B cell (primary cell): ENCODE data around the gene ELFN1. TPM values are rescaled to one million over a fixed set of nuclear protein-coding genes. Genes with fewer than 3 reads are reported as not detected.

Source experiments
- ATAC-seq: fragments of 200-7000 bp; cut with Tn5 transposase; one replicate; pipeline ENCODE4 v1.10.0; 2021; ENCODE audit warnings: low read depth, mild to moderate bottlenecking, moderate number of reproducible peaks, moderate library complexity
- CTCF ChIA-PET: fragments of 350-600 bp; sonication (Branson Sonifier 250); formaldehyde crosslinking; loops from one replicate; lab custom pipeline; 2021; ENCODE audit warnings: antibody characterized with exemption, inconsistent platforms; lab: Charles Lee
- POLR2A ChIA-PET: fragments of 350-600 bp; sonication (Branson Sonifier 250); formaldehyde crosslinking; loops from one replicate; lab custom pipeline; 2021; ENCODE audit warnings: antibody characterized with exemption; lab: Charles Lee
- DNase-seq: peaks from one replicate; pipeline ENCODE4 v3.0.0; 2013
- H2AFZ ChIP-seq: 2 replicates; pipeline ENCODE4 v1.6.1; 2012; ENCODE audit warnings: mild to moderate bottlenecking, low read depth, low read length; ENCODE audit not compliant: insufficient read depth, poor library complexity, severe bottlenecking
- H3K27ac ChIP-seq, 2 donors: 1 replicate in 1 of 2; 2 replicates in 1 of 2; pipeline ENCODE4 v1.5.1; 2012 to 2013; ENCODE audit warnings: low read length in 2 of 2, mild to moderate bottlenecking in 2 of 2, moderate library complexity in 1 of 2
- H3K27me3 ChIP-seq, 4 experiments: fragments of 200-600 bp in 1 of 4; sonication (generic) in 1 of 4; replicated peaks in 1 of 4; 1 replicate in 2 of 4; 2 replicates in 2 of 4; pipeline versions ENCODE4 v1.6.1 to v1.7.0; 2013 to 2016; ENCODE audit warnings: low read length in 3 of 4, mild to moderate bottlenecking in 2 of 4, mixed read lengths in 1 of 4, moderate library complexity in 1 of 4; ENCODE audit not compliant: insufficient read depth in 4 of 4, control insufficient read depth in 3 of 4; ENCODE audit errors: control extremely low read depth in 1 of 4
- H3K36me3 ChIP-seq, 2 experiments: replicated peaks in 1 of 2; 1 replicate in 1 of 2; 2 replicates in 1 of 2; pipeline versions ENCODE4 v1.6.1 to v1.7.1; 2013; ENCODE audit warnings: low read length in 1 of 2; ENCODE audit not compliant: insufficient read depth in 2 of 2, control insufficient read depth in 1 of 2; ENCODE audit errors: control extremely low read depth in 1 of 2, extremely low read depth in 1 of 2
- H3K4me1 ChIP-seq, 2 donors: fragments of 200-600 bp in 1 of 2; sonication (generic) in 1 of 2; 1 replicate in 1 of 2; 2 replicates in 1 of 2; pipeline versions ENCODE4 v1.5.1 to v1.6.1; 2013 to 2017; ENCODE audit warnings: low read length in 2 of 2; ENCODE audit not compliant: control insufficient read depth in 2 of 2, insufficient read depth in 2 of 2
- H3K4me2 ChIP-seq: replicated peaks from 2 replicates; pipeline ENCODE3; 2012; ENCODE audit warnings: mild to moderate bottlenecking, low read depth, low read length; ENCODE audit not compliant: poor library complexity, severe bottlenecking
- H3K4me3 ChIP-seq, 5 experiments: fragments of 200-600 bp in 1 of 5; sonication (generic) in 1 of 5; 1 replicate in 3 of 5; 2 replicates in 2 of 5; pipeline versions ENCODE4 v1.5.1 to v1.7.0; 2011 to 2016; ENCODE audit warnings: low read length in 4 of 5, mild to moderate bottlenecking in 4 of 5, low read depth in 2 of 5, control low read depth in 1 of 5, moderate library complexity in 1 of 5; ENCODE audit not compliant: insufficient read depth in 1 of 5; ENCODE audit errors: control extremely low read depth in 1 of 5, extremely low read depth in 1 of 5
- H3K79me2 ChIP-seq: fragments of 200-600 bp; sonication (generic); one replicate; pipeline ENCODE4 v1.6.0; 2016; ENCODE audit warnings: low read length; ENCODE audit not compliant: control insufficient read depth, insufficient read depth
- H3K9ac ChIP-seq: fragments of 200-600 bp; sonication (generic); 2 replicates; pipeline ENCODE4 v1.6.1; 2017; ENCODE audit warnings: mild to moderate bottlenecking, low read length, moderate library complexity
- H3K9me3 ChIP-seq, 3 donors: one replicate each; pipeline versions ENCODE4 v1.6.1 to v1.7.1; 2013; ENCODE audit warnings: low read length in 2 of 3; ENCODE audit not compliant: control insufficient read depth in 2 of 3, insufficient read depth in 1 of 3; ENCODE audit errors: control extremely low read depth in 1 of 3
- H4K20me1 ChIP-seq: 2 replicates; pipeline ENCODE4 v1.6.0; 2012; ENCODE audit warnings: mild to moderate bottlenecking, low read length; ENCODE audit not compliant: insufficient read depth, control insufficient read depth, poor library complexity, severe bottlenecking
- H3K27ac Mint-ChIP-seq: one replicate; pipeline ENCODE4 v1.8.0; 2021; ENCODE audit warnings: mixed read lengths
- H3K27me3 Mint-ChIP-seq: one replicate; pipeline ENCODE4 v1.8.0; 2021; ENCODE audit warnings: mixed read lengths
- H3K4me1 Mint-ChIP-seq: one replicate; pipeline ENCODE4 v1.8.0; 2021; ENCODE audit warnings: mixed read lengths
- H3K4me3 Mint-ChIP-seq: one replicate; pipeline ENCODE4 v1.8.0; 2021; ENCODE audit warnings: mixed read lengths
- H3K9me3 Mint-ChIP-seq: one replicate; pipeline ENCODE4 v1.8.0; 2022; ENCODE audit warnings: mixed read lengths; ENCODE audit not compliant: insufficient read depth
- CTCF ChIP-seq: fragments of 200-600 bp; IDR thresholded peaks from one replicate; pipeline ENCODE4 v1.8.0; 2022; ENCODE audit warnings: antibody characterized with exemption, mild to moderate bottlenecking
- EZH2 ChIP-seq: IDR thresholded peaks from 2 replicates; pipeline ENCODE4 v1.6.1; 2012; ENCODE audit warnings: borderline replicate concordance, low read depth, mild to moderate bottlenecking, moderate library complexity, low read length; ENCODE audit not compliant: insufficient read depth, poor library complexity, severe bottlenecking
- WGBS: methylation state at CpG from one replicate; pipeline ENCODE4 v1.1.5; 2013; ENCODE audit warnings: missing lambda C conversion rate; ENCODE audit not compliant: insufficient coverage; 5-methylcytosine and 5-hydroxymethylcytosine counted together
- intact Hi-C: fragments of 100-400 bp; cut with micrococcal nuclease; formaldehyde crosslinking; loops from one replicate; pipeline ENCODE4 v1.10.0; 2022
- polyA plus RNA-seq: library from polyadenylated mRNA; depleted of rRNA; stranded (reverse); fragments of >200 nt; gene quantifications from 2 replicates; pipeline ENCODE4 v1.2.3, GENCODE V29; 2012
- total RNA-seq, 2 donors: library from RNA; stranded (reverse); fragments of 120-200 nt in 1 of 2; gene quantifications; 1 replicate in 1 of 2; 2 replicates in 1 of 2; pipeline versions ENCODE4 v1.2.3 to v1.2.4, GENCODE V29; 2013 to 2022

ELFN1 gene
- total and polyA plus RNA-seq, 2 donors (not counting 1 experiment from before 2014, with no cell fraction given): 0.12 TPM; not detected in 1

GRCh38 chr7:1650363-1651030 lies 19.6 kb upstream of the ELFN1 start:
- no peak overlapping the region for H3K27ac ChIP-seq
- peaks cover 0 to 3% of the 10 kb centered on the region in 2 donors for H3K4me1 ChIP-seq
- Mint-ChIP-seq H3K27ac (no peak overlapping the region), H3K27me3 (peaks cover 24% of the 10 kb centered on the region), H3K9me3 (no peaks in the 10 kb centered on the region), H3K4me3 (no peak overlapping the region), H3K4me1 (no peaks in the 10 kb centered on the region)
- 89% methylated on average over 23 of the region's 23 CpGs for WGBS
- H4K20me1 ChIP-seq: no peaks in the 10 kb centered on the region
- H2AFZ ChIP-seq: no peak overlapping the region
- H3K79me2 ChIP-seq: no peaks in the 10 kb centered on the region
- no peaks in the 10 kb centered on the region for H3K36me3 ChIP-seq
- ChIA-PET POLR2A (no interaction called here), CTCF (no interaction called here)
- no peak overlapping the region for H3K4me2 ChIP-seq
- no peak for DNase-seq
- no peak overlapping the region for H3K9ac ChIP-seq
- ATAC-seq: no peak
- peaks cover 0 to 3% (median 0%) of the 10 kb centered on the region in 3 donors for H3K9me3 ChIP-seq
- TF ChIP-seq EZH2 (no peak), CTCF (no peak)
- H3K4me3 ChIP-seq: no peak overlapping the region
- H3K27me3 ChIP-seq: peaks cover 0 to 11% (median 2%) of the 10 kb centered on the region in 4 experiments
- intact Hi-C loops: no loop called here

GRCh38 chr7:1651031-1651446 lies 19.0 kb upstream of the ELFN1 start:
- H3K79me2 ChIP-seq: no peaks in the 10 kb centered on the region
- H3K4me1 ChIP-seq: peaks cover 0 to 3% of the 10 kb centered on the region in 2 donors
- no peak for ATAC-seq
- H3K36me3 ChIP-seq: no peaks in the 10 kb centered on the region
- no peak overlapping the region for H3K27ac Mint-ChIP-seq
- H3K4me1 Mint-ChIP-seq: no peaks in the 10 kb centered on the region
- no peak for DNase-seq
- TF ChIP-seq EZH2 (no peak), CTCF (no peak)
- no peak overlapping the region for H2AFZ ChIP-seq
- H3K4me3 ChIP-seq: no peak overlapping the region
- no peak overlapping the region for H3K9ac ChIP-seq
- intact Hi-C loops: no loop called here
- H3K4me3 Mint-ChIP-seq: no peak overlapping the region
- POLR2A ChIA-PET: no interaction called here
- 83% methylated on average over 11 of the region's 13 CpGs for WGBS
- H3K9me3 ChIP-seq: peaks cover 0 to 3% (median 0%) of the 10 kb centered on the region in 3 donors
- H3K27me3 ChIP-seq: peaks cover 0 to 13% (median 2%) of the 10 kb centered on the region in 4 experiments
- no peak overlapping the region for H3K27ac ChIP-seq
- H4K20me1 ChIP-seq: no peaks in the 10 kb centered on the region
- H3K9me3 Mint-ChIP-seq: no peaks in the 10 kb centered on the region
- peaks cover 27% of the 10 kb centered on the region for H3K27me3 Mint-ChIP-seq
- CTCF ChIA-PET: no interaction called here
- no peak overlapping the region for H3K4me2 ChIP-seq
